ENCODE data around the gene ATP10A. TPM values are rescaled to one million over a fixed set of nuclear protein-coding genes. Genes with fewer than 3 reads are reported as not detected.
A peak's percentile ranks its signal among the peaks of the same experiment; 100 is the strongest.

The ATP10A gene
- total and polyA plus RNA-seq, 2 of the 8 experiments (the other 6 are each of a cell fraction or from before 2014, with no cell fraction given), result 2.0 to 2.8 TPM

DNA sequence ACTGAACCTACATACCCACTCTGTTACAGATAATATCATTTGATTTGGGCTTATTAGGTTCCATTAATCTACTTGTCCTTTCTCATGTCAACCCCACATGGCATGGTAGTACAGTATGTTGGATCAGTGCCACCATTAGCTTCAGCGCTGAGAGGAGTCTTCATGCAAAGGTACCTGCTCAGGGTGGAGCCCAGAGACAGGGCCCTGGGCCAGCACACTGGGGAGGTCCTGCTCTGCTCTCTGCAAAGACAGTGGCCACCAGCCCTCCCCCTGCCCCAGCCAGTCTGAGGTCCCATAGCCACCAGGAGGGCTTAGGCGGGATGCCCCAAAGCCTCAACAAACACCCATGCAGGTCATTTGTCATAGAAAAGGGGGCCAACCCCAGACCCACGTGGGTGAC lies 71.0 kb downstream of the ATP10A start:
- no peak overlapping the region; the same call in 1 of the 2 replicates for H4K8ac ChIP-seq (ENCODE audit: extremely low read depth, insufficient read depth, low read length)
- no peak for FAIRE-seq

More for the DNA sequence above, 71.0 kb downstream of the ATP10A start:
- H3K27me3 ChIP-seq (replicated peaks in 1 of 4; ENCODE audit: control insufficient read depth in 3 of 4, extremely low read depth in 1 of 4, insufficient read depth in 3 of 4, low read length in 3 of 4), result no peaks in the 10 kb centered on the region
- no peaks in the 10 kb centered on the region for H3K9me3 ChIP-seq (ENCODE audit: insufficient read depth in 2 of 2, low read depth in 1 of 2, low read length in 1 of 2)
- no peak overlapping the region for H4K5ac ChIP-seq (ENCODE audit: insufficient read length, low read depth, low read length)
- no peak for DNase-seq (ENCODE audit: low read depth in 1 of 2, low spot score in 2 of 2)
- H3K79me2 ChIP-seq (ENCODE audit: control insufficient read depth in 1 of 2, insufficient read depth in 2 of 2, low read length in 2 of 2), result no peaks in the 10 kb centered on the region
- H3K79me1 ChIP-seq (ENCODE audit: low read depth, low read length), result no peaks in the 10 kb centered on the region
- no peak overlapping the region for H4K91ac ChIP-seq (replicated peaks; ENCODE audit: insufficient read length, low read length)
- peak overlapping the region; percentile 13; the same call in 1 of the 2 replicates for H2BK20ac ChIP-seq (ENCODE audit: low read length)
- H3K23ac ChIP-seq (ENCODE audit: insufficient read length), result no peak overlapping the region
- TF ChIP-seq RXRA (IDR thresholded peaks at IDR 0.05; ENCODE audit: insufficient read depth, low read depth, low read length), result no peak
- TF ChIP-seq RNF2 (IDR thresholded peaks at IDR 0.05; ENCODE audit: borderline replicate concordance, low read depth, low read length, missing control alignments, poor library complexity, severe bottlenecking), result no peak
- TF ChIP-seq, protein P1, sequence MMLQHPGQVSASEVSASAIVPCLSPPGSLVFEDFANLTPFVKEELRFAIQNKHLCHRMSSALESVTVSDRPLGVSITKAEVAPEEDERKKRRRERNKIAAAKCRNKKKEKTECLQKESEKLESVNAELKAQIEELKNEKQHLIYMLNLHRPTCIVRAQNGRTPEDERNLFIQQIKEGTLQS (IDR thresholded peaks at IDR 0.05; ENCODE audit: insufficient read depth, low read depth, low read length), result no peak
- ChIA-PET POLR2A (ENCODE audit: partially characterized antibody) (no interaction called here), CTCF (ENCODE audit: partially characterized antibody) (no interaction called here)
- H2BK120ac ChIP-seq (replicated peaks; ENCODE audit: low read depth, low read length), result peak overlapping the region; percentile 9
- H2BK15ac ChIP-seq (ENCODE audit: low read length), result no peak overlapping the region
- H2BK12ac ChIP-seq (ENCODE audit: low read depth, low read length), result no peak overlapping the region; the same call in 1 of the 2 replicates
- H3K4me1 ChIP-seq (replicated peaks in 1 of 4; ENCODE audit: control insufficient read depth in 3 of 4, insufficient read depth in 4 of 4, low read length in 3 of 4), result peaks cover 0 to 6% (median under 1%) of the 10 kb centered on the region in 4 experiments; a peak in 5 of 7 replicates
- H2BK5ac ChIP-seq (ENCODE audit: low read depth, low read length), result 0 out of 2 replicates have a peak overlapping the region, but pooled peaks have one; percentile 0
- H3K36me3 ChIP-seq (ENCODE audit: control insufficient read depth in 2 of 4, insufficient read depth in 4 of 4, low read length in 3 of 4), result no peaks in the 10 kb centered on the region
- H3K4me2 ChIP-seq (ENCODE audit: insufficient read depth in 1 of 2, low read depth in 2 of 2, low read length in 2 of 2), result no peak overlapping the region
- H3K4me3 ChIP-seq (ENCODE audit: extremely low read depth in 1 of 4, insufficient read depth in 2 of 4, low read depth in 3 of 4, low read length in 4 of 4), result no peak overlapping the region
- no peaks in the 10 kb centered on the region for H3K23me2 ChIP-seq (ENCODE audit: low read depth, low read length)
- 0 out of 2 replicates have a peak overlapping the region, but pooled peaks have one; percentile 0 for H3K18ac ChIP-seq (ENCODE audit: extremely low read depth, low read length)
- H3K27ac ChIP-seq (ENCODE audit: low read depth, low read length), result no peak overlapping the region
- WGBS, 2 experiments (ENCODE audit: extremely low coverage in 1 of 2, insufficient coverage in 1 of 2, insufficient read length in 1 of 2, insufficient replicate concordance in 2 of 2, low coverage in 1 of 2, low lambda C conversion rate in 2 of 2, missing lambda C conversion rate in 1 of 2), result 70% methylated on average over 3 of the region's 3 CpGs; no CpG with 5 or more reads in 1 of the 2 experiments
- no peak overlapping the region for H3K4ac ChIP-seq (replicated peaks; ENCODE audit: insufficient read length, low read depth, low read length)
- H3K9ac ChIP-seq (replicated peaks in 1 of 4; ENCODE audit: extremely low read depth in 1 of 4, low read depth in 3 of 4, low read length in 3 of 4), result no peak overlapping the region
- no peak overlapping the region for H3K14ac ChIP-seq (ENCODE audit: insufficient read length)
- no peaks in the 10 kb centered on the region for H4K20me1 ChIP-seq (replicated peaks in 1 of 2; ENCODE audit: control insufficient read depth in 1 of 2, insufficient read depth in 2 of 2, low read length in 2 of 2)
- H3K56ac ChIP-seq (replicated peaks; ENCODE audit: insufficient read length, low read depth, low read length), result no peak overlapping the region
- H2AK5ac ChIP-seq (ENCODE audit: low read depth, low read length), result no peak overlapping the region
- H2AFZ ChIP-seq (ENCODE audit: low read length), result no peak overlapping the region

All from H1 (cell line).